AG04449 (cell line): ENCODE data around the gene EGLN1.

Source experiments
- CTCF ChIA-PET: fragments of 350-600 bp; formaldehyde crosslinking; extraction: SDS; loops from one replicate; lab custom pipeline; 2021; ENCODE audit warnings: antibody characterized with exemption; lab: Yijun Ruan, JAX
- POLR2A ChIA-PET: fragments of 400-600, 350-600 bp; formaldehyde crosslinking; extraction: SDS; loops from one replicate; lab custom pipeline; 2020; ENCODE audit warnings: antibody characterized with exemption, inconsistent platforms; lab: Yijun Ruan, JAX
- DNase-seq: peaks from one replicate; pipeline ENCODE4 v3.0.0-alpha.2; 2010; ENCODE audit warnings: low read depth, low spot score
- H3K4me3 ChIP-seq: 2 replicates; pipeline ENCODE4 v1.5.1; 2011; ENCODE audit warnings: low read depth, mild to moderate bottlenecking, control low read depth, low read length
- TF ChIP-seq, protein P1 (sequence below): IDR thresholded peaks from one replicate; pipeline ENCODE4 v1.5.1; 2011; ENCODE audit warnings: mild to moderate bottlenecking, moderate library complexity, low read length, control low read depth, inconsistent platforms; ENCODE audit not compliant: insufficient read depth; ENCODE audit errors: missing control alignments

Gene EGLN1

DNA sequence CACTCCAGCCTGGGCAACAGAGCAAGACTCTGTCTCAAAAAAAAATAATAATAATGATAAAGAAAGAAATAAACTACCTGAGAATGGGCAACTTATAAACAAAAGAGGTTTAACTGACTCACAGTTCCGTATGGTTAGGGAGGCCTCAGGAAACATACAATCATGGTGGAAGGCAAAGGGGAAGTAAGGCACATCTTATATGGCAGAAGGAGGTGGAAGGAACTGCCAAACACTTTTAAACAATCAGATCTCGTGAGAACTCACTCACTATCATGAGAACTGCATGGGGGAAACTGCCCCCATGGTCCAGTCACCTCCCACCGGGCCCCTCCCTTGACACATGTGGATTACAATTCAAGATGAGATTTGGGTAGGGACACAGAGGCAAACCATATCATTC, 6.3 kb upstream of the EGLN1 start:
- POLR2A ChIA-PET, result no interaction called here
- H3K4me3 ChIP-seq, result no peak overlapping the region
- TF ChIP-seq, protein P1, sequence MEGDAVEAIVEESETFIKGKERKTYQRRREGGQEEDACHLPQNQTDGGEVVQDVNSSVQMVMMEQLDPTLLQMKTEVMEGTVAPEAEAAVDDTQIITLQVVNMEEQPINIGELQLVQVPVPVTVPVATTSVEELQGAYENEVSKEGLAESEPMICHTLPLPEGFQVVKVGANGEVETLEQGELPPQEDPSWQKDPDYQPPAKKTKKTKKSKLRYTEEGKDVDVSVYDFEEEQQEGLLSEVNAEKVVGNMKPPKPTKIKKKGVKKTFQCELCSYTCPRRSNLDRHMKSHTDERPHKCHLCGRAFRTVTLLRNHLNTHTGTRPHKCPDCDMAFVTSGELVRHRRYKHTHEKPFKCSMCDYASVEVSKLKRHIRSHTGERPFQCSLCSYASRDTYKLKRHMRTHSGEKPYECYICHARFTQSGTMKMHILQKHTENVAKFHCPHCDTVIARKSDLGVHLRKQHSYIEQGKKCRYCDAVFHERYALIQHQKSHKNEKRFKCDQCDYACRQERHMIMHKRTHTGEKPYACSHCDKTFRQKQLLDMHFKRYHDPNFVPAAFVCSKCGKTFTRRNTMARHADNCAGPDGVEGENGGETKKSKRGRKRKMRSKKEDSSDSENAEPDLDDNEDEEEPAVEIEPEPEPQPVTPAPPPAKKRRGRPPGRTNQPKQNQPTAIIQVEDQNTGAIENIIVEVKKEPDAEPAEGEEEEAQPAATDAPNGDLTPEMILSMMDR, result no peak
- CTCF ChIA-PET, result no interaction called here
- DNase-seq, result no peak

DNA sequence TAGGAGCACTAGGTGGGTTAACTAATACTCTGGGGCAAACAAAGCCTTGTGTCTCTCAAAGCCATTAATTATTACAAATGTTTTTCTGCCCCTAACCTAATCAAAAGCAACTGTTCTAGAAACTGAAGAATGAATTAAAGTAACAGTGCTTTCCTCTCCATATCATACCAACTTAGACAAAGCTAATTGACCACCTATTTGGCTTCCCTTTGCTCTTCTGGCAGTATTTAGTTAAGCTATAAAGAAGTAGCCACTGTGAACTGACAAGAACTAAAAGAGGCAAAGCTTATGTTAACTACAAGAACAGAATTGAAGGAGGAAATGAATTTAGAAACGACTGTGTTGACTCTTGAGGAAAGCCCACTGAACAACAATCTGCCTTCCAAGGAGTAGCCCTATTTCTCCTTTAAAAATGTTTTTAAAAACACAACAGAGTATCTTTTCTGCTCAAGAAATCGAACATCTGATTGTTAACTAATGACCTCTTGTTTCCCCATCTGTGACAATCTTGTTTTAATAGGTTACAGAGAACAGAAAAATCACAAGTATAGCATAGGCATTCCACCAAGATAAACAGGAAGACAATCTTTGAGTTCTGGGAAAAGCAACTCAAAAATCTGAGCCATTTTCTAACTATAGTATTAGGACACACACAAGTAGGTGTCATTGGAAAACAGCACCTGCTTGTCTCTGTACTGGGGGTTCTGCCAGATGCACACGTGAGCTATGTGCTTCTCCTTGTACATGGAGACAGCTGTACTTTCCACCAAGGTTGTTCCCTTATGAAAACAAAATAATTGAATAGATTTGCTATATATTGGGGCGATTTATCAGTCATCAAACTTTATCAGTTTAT, 3.1 kb upstream of the EGLN1 start:
- TF ChIP-seq, protein P1, result no peak
- DNase-seq, result no peak
- H3K4me3 ChIP-seq, result no peak overlapping the region
- CTCF ChIA-PET, result interaction anchor here (0.6 to 1.3 kb wide), 2 partner anchors 12 to 67 kb away, joined by 3 read pairs; no protein-coding TSS in a partner anchor
- POLR2A ChIA-PET, result no interaction called here

DNA sequence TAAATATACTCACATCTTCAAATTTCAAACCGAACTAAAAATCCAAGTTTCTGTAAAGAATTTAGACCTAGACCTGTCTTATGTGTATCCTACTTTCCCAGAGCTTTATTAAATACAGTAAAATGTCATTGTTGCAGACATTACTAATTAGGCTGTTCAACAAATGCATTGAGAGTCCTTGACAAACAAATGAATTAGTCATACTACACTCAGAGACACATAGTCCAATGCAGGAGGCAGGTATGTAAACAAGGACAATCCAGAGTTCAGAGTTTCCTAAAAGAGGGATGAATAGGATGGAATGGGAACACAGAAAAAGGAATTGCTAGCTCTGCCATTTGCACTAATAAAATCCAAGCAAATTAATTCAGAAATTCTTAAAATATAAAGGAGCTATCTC, 1.6 kb upstream of the EGLN1 start:
- TF ChIP-seq, protein P1, result no peak
- ChIA-PET POLR2A (no interaction called here), CTCF (interaction anchor here (0.8 kb wide), 1 partner anchor 66 kb away, joined by 3 read pairs; no protein-coding TSS in a partner anchor)
- H3K4me3 ChIP-seq, result no peak overlapping the region
- DNase-seq, result no peak

DNA sequence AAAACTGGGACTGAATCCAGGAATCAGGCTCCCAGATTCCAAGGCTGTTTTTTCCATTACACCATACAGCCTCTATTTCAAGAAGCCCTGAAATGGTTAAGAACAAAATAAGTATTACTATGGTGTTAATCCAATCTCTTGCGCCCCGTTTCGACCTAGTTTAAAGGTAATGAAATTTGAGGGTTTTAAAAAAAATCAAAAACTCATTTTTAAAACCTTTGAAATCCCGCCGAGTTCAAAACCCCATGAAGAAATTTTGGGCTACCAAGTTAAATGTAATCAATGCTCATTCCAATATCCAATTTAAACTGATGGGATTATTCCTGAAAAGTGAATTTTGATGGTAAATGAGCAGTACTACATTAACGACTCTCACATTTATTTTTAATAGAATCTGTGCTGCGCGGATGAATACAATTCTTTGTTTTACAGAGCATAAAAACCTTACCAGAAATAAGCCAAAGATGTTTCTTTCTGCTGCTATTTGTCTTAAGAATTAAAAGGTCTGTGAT, 767 bp upstream of the EGLN1 start:
- H3K4me3 ChIP-seq, result peak overlapping the region; percentile 86
- DNase-seq, result no peak
- TF ChIP-seq, protein P1, result no peak
- POLR2A ChIA-PET, result no interaction called here
- CTCF ChIA-PET, result no interaction called here

DNA sequence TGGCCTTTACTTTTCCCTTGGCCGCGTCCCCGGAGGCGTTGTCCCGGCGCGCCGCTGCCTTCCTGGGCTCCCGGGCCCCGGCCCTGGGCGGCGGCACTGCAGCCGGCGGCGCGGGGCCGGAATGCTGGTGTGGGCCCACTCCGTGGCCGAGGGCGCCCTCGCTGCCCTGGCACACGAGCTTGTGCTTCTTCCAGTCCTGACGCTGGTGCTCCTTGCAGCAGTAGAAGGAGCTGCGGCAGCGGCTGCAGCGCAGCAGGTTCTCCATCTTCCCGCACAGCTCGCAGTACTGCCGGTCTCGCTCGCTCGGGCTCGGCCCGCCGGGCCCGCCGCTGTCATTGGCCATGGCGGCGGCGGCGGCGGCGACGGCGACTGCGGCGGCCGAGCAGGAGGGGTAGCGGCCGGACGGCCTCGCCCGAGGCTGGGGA, 529 bp downstream of the EGLN1 start:
- H3K4me3 ChIP-seq, result peak overlapping the region; percentile 86
- ChIA-PET POLR2A (interaction anchor here (1.0 to 1.8 kb wide), 3 partner anchors 12 to 106 kb away, joined by 3 to 6 read pairs (median 3); no protein-coding TSS in a partner anchor), CTCF (interaction anchor here (1.4 to 3.9 kb wide), 2 partner anchors 24 to 64 kb away, joined by 4 to 16 read pairs; no protein-coding TSS in a partner anchor)

More for the DNA sequence above, 529 bp downstream of the EGLN1 start:
- no peak for DNase-seq
- TF ChIP-seq, protein P1, result no peak
